ENCODE results near the gene CD69. TPM values are rescaled to one million over a fixed set of nuclear protein-coding genes. Genes with fewer than 3 reads are reported as not detected.
"Not testable (repeated sequence)": the region's sequence is repeated elsewhere in the genome, so short reads cannot be mapped to it uniquely, and the experiment has no call there.

Gene CD69
- total RNA-seq, 1 donor from 2014 or later = 0.40 TPM

DNA sequence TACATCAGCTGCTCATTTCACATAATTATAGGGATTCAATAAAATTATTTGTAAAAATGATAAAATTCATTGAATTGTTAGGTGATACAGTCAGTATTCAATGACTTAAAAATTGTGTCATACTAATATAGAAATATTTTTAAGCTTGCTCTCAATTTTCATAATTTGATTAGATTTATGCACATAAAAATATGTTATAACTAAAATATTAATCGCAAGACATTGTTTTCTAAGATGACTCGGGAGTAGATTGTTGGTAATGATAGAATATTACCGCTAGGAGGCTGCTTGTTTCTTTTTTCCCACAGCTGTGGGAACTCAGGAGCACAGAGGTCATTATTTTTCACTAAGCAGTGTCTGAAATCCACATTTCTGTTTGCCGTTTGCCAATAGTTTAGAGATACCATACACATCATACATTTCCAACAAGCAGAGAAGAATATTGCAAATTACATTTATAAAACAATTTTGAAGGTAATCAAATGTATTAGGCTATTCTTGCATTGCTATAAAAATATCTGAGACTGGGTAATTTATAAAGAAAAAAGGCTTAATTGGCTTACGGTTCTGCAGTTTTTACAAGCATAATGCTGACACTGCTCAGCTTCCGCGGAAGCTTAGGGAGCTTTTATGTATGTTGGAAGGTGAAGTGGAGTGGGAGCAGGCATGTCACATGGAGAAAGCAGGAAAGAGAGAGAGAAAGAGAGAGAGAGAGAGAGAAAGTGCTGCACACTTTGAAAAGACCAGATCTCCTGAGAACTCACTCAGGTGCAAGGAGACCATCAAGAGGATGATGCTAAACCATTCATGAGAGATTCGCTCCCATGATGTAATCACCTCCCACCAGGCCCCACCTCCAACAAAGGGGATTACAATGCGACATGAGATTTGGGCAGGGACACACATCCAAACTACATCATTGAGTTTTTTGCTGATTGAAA lies 9.2 kb downstream of the CD69 start:
- peak; percentile 28 to 67 for DNase-seq (ENCODE audit: low read depth in 2 of 2)

DNA sequence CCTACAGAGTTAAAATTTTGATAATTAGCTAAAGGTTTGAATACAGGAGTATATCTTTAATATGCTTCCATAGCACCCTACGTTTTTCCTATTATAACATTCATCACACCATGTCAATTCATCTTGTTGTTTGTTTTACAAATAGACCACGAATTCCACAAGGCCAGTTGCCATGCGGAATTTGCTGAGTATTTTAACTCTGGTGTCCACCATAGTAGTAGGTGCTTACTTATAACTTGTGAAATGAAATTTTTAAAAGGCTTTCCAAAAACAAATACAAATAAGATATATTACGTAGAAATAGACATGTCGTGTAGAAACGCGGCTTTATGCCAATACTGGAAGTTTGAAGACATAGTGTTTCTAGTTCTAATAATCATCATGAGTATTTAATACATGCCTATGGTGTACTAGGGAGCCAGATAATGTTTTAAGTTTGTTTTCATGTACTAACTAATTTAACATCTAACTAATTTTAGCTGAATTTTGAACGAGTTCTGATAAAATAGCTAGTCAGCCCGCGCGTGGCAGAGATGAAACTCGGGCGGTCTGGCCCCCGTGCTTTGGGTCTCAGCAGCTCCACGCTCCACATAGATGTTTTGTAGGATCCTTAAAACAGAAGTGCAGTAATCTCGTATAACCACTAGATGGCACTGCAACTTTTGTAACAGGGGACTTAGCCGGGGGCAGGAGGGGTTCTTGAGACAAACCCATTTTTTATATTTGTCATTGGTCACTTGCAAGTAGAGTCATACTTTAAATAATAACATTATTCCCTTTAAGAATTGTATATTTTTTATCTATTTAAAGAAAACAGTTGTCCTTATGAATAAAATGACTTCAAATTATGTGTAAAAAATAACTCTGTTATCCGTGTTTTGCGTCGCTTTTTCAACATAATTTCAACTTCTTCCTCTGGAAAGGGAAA lies 10.2 kb downstream of the CD69 start:
- peak; percentile 69 to 87 for DNase-seq (ENCODE audit: low read depth in 2 of 2)

DNA sequence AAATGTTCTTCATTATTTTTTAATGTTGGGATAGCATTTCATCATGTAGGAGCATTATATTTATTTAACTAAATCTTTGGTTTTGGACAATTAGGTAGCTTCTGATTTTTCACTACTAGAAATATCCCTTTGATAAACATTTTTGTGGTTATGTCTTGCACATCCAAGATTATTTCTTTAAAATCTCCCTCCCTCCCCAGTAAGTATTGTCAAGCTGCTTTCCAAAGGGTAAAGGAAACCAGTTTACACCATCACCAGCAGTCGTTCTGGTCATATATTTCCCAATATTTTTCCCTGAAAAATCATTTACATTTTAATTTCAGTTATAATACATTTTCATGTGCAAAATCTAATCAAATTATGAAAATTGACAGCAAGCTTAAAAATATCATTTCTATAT lies 11.1 kb downstream of the CD69 start:
- DNase-seq (ENCODE audit: low read depth in 2 of 2) = no peak

DNA sequence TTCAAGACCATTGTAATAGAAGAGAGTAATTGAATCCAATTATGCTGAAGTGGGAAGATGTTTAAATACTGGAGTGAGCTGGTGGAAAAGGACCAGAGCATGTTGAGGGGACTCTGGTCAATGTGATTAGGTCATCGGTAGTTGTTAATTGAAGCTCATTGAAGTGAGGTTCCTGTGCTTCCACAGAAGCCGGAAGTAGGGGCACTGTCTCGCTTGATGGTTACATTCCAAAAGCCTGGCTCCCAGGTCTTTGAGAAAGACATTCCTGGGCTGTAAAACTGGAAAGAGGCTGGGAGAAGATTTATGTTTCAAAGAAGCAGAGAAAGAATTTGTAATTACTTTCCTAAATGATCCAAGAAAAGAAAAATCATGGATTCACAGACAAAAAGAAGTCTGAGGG lies 15.5 kb downstream of the CD69 start:
- peak in 1 of 2 donors; percentile 29 for DNase-seq (ENCODE audit: low read depth in 2 of 2)

DNA sequence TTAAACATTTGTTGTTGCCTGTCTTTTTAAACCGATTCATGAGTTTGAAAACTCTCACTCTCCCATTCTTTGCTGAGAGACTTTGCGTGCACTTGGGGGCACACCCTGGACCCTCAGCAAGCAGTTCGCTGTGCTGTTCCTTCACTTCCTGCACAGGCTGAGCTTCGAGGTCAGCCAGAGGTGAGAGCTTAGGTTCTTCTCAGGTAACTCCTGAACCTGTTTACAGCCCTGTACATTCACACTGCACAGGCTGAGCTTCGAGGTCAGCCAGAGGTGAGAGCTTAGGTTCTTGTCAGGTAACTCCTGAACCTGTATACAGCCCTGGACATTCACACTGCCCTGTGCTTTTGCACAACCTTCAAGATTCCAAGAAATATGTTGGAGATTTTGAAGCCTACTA lies 18.0 kb downstream of the CD69 start:
- DNase-seq (ENCODE audit: low read depth in 2 of 2) = no peak

DNA sequence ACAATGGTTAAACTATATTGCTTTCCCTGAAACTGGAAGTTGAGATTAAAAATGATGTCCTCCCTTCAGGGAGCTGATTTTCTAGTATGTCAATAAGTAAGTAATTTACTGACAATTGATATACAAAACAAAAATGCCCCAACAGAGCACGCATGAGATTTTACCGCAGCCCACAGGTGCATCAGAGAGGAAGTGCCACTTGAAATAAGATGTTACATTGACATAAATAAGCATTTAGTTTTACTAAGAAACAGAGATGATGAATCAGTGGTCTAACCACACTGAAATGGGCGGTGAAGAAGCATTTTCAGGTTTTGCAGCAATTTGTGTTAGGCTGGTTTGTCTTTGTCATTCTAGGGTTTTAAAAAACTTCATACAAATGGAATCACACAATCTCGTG lies 19.0 kb downstream of the CD69 start:
- DNase-seq (ENCODE audit: low read depth in 2 of 2) = no peak

DNA sequence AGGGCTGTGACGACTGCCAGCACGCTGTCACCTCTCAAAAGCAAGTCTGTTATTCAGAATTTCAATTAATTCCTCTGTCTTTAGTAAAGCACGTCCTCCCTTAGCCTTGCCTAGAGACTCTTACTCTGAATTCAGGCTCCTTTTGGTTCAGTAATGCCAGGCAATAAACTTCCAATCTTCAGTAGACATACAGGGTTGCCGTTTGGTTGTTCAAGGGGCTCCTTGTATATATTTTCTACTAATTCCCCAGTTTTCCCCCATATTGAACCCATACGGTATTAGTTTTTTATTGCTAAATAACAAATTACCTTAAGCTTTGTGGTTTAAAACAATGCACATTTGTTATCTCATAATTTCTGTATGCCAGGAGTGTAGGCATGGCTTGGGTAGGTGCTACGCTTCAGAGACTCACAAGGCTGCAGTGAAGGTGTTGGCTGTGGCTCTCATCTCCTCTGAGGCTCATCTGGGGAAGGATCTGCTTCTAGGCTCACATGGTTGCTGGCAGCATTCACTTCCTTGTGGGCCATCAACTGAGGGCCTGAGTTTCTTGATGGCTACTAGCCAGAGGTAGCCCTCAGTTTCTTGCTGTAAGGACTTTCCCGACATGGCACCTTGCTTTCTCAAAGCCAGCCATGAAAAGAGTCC lies 20.5 kb downstream of the CD69 start:
- no peak for DNase-seq (ENCODE audit: low read depth in 2 of 2)

DNA sequence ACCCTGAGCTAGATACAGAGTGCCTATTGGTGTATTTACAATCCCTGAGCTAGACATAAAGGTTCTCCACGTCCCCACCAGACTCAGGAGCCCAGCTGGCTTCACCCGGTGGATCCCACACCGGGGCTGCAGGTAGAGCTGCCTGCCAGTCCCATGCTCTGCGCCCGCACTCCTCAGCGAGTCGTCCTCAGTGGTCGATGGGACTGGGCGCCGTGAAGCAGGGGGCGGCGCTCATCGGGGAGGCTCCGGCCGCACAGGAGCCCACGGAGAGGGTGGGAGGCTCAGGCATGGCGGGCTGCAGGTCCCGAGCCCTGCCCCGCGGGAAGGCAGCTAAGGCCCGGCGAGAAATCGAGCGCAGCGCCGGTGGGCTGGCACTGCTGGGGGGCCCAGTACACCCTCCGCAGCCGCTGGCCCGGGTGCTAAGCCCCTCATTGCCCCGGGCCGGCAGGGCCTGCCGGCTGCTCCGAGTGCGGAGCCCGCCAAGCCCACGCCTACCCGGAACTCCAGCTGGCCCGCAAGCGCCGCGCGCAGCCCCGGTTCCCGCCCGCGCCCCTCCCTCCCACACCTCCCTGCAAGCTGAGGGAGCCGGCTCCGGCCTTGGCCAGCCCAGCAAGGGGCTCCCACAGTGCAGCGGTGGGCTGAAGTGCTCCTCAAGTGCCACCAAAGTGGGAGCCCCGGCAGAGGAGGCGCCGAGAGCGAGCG lies 21.1 kb downstream of the CD69 start:
- DNase-seq (ENCODE audit: low read depth in 2 of 2) = peak in 1 of 2 donors; percentile 25

DNA sequence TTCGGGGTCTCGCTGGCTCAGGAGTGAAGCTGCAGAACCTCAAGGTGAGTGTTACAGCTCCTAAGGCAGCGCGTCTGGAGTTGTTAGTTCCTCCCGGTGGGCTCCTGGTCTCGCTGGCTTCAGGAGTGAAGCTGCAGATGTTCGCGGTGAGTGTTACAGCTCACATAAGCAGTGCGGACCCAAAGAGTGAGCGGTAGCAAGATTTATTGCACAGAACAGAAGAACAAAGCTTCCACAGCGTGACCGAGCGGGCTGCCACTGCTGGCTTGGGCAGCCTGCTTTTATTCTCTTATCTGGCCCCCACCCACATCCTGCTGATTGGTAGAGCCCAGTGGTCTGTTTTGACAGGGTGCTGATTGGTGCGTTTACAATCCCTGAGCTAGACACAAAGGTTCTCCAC lies 21.8 kb downstream of the CD69 start:
- not testable (repeated sequence) for DNase-seq (ENCODE audit: low read depth in 2 of 2)

DNA sequence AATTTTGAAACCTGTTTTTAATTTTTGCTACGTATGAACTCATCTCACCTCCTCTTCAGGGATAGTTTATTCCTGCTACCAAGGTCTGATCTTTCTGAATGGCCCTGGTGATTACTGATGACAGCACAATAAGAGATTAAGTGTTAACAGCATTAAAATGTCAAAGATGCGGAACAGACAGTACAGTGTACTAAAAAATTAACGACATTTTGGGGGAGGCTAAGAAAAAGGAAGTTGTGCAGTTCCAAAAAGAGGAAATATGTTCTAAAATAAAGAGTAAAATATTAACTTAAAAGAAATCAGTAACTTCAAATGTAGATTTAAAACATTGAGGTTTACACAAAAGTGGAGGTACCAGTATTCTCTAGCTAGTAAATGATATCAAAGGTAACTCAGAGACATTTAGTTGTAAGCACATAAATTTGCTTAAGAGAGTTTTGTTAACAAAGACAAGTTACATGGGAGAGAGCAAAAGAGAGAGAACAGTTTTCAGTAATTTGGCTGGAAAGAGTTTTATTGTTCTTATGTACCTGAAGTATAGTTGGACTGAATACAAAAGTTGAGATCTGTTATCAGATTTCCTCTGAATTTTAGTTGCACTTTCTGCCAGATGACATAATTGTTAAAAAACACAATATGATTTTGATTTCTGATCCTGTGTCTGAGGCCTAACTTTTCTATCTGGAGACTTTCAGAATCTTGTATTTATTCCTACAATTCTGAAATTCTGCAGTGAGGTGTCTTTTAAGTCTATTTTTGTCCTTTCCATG lies 23.6 kb downstream of the CD69 start:
- peak; percentile 33 to 36 for DNase-seq (ENCODE audit: low read depth in 2 of 2)

DNA sequence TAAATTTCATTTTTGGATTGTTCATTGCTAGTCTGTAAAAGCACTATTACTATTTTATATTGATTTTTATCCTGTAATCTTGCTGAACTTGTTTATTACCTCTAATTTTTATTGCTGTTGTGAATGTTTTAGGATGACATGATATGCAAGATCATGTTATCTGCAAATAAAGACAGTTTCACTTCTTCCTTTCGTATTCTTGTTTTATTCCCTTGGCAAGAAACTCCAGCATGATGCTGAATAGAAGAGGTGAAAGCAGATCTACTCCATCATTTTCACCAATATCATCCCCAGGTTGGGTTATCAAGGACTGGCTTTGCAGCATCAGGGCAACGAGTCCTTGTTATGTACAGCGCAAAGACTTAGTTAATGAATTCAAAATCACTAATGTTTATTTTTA lies 25.1 kb downstream of the CD69 start:
- DNase-seq (ENCODE audit: low read depth in 2 of 2) = no peak

DNA sequence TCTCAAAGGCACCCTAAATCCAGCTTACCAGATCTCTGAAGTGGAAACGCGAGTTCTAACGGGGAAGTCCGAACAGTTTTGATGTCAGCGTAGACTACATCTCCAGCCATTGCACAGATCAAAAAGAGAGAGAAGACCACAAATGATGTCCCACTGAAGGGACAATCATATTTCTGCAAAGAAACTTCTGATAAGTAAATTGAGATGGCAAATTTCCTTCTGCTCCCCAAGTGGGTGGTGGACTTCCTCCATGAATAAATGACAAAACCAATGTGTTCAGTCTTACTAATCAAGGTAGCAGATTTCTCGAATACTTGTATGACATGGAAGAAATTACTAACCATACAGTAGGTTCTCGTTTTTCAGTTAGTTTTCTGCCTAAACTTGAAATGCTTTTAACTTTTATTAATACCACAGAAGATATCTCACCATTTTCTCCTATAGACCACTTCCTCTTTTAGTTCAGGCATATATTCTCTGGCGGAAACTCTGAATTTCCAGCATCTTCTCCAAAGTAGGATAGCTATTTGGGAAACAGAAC lies 27.7 kb downstream of the CD69 start, which contains the start of gene CLECL1:
CLECL1 (minus strand) TSS at position 177 of the 541 bp plus-strand sequence.
- no peak for DNase-seq (ENCODE audit: low read depth in 2 of 2)

DNA sequence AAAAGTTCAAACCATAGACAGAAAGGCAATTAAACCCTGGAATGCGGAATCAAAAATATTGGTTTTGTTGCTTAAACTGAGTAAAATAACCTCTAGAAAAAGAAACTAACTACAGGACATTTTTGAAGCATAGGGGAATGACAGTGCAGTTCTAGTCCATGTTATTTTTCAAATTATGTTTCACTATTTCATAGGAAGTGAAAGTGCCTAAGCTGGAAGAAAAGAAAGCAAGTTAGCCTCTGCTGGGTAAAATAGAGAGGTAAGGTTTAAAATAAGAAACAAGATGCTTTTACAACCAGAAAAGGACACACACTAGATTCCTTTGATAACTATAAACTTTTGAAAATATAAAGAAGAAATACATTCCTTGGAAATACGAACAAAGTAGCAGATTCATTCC lies 28.9 kb downstream of the CD69 start:
- DNase-seq (ENCODE audit: low read depth in 2 of 2) = no peak

DNA sequence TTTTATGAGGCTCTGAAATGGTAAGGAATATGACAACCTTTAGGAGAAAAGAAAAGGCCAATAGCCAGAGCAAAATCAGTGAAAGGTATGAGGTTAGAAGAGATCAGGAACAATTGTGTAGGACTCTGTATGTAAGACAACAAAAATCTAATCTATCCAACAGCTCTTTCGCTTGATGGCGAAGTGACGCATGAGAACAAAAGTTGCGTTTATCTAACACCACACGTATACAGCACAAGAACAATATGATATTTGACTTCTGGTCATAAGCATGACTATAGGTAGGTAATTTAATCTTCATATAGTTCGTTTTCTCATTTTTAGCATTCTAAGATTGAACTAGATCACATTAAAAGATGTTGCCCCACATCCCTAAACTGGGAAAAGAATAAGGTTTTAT lies 29.3 kb downstream of the CD69 start:
- no peak for DNase-seq (ENCODE audit: low read depth in 2 of 2)

DNA sequence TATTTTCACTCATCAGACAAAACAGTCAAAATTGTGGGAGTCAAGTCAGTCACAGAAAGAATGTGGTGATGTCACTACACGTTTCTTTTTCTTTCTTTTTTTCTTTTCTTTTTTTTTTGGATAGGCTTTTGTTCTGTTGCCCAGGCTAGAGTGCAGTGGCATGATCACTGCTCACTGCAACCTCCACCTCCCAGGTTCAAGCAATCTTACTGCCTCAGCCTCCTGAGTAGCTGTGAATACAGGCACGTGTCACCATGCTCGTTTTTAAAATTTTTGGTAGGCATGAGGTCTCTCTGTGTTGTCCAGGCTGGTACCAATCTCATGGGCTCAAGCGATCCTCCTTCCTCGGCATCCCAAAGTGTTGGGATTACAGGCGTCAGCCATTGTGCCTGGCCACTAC lies 30.1 kb downstream of the CD69 start:
- DNase-seq (ENCODE audit: low read depth in 2 of 2) = no peak

DNA sequence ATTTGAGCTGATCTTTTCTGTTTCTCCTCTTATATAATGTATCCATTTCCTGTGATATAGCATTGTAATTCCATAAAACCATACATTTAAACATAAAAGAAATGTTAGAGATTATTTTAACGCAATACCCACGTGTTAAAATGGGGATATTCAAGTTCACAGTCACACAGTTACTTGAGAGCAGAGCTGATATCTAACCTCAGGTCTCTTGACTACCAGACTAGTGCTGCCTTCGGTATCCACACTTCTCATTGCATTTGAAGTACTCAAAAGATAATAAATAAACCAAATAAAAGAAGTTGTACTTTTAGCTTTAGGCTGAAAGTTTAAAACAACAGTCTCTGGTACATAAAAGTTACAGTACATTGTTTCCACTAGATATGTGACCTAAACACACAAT lies 30.7 kb downstream of the CD69 start:
- no peak for DNase-seq (ENCODE audit: low read depth in 2 of 2)

DNA sequence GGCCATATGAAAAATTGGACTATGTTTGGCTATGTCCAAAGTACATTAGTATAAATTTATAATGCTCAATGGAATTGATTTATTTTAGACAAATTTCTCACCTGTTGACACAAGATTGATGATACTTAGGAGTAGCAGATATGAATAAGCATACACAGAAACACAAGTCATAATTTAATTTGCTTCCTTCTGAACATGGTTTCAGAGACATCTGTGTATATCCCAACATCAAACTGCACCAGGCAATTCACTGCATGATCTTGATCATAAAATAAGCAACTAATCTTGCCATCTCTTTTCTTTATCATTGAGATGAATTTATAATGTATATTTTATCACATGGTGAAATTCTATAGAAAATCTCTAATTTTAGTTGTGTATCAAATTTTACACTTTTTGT lies 31.6 kb downstream of the CD69 start:
- DNase-seq (ENCODE audit: low read depth in 2 of 2) = no peak

DNA sequence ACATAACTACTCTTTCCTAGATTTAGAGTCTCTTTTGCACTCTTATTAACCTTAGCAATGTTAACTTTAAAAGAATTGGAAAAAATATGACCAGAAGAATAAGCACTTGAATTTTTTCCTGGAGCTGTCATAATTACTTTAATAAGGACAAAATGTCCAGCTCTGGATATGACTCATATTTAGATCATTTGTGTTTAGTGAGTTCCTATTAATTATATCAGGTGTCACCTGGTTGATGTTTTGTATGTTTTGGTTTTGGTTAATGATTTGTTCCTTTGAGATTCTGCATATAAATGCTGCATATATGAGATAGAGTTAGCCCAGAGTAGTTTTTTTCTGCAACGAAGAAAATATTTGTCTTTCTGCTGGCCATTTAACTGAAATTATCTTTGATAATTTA lies 32.9 kb downstream of the CD69 start:
- peak in 1 of 2 donors; percentile 33 for DNase-seq (ENCODE audit: low read depth in 2 of 2)

DNA sequence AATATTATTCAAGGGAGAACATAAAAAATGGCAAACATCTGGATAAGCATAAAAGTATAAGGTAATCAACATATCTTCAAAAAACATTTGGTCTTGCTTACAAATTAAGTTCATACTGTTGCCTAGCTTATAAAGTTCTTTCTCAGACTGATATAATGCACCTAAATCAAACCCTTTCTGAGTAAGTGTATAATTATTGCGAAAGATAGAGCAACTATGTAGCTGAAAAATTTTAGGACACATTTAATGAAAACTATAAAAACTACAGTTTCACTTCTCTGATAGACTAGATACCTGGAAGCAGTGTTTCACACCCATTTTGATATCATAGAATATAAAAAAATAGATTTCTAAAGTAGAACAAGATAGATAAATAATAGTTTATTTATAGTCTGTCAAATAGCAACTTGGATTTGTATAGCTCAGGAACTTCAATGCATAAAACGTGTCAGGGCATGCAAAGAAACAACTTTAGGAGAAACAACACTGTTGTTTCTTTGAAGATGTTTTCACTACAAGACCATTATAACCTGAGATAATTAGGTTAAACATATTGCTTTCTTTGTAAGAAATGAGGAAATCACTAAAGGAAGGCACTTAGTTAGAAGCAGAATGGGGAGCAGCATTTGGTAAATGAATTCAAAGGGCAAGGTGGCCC lies 35.4 kb downstream of the CD69 start:
- no peak for DNase-seq (ENCODE audit: low read depth in 2 of 2)

DNA sequence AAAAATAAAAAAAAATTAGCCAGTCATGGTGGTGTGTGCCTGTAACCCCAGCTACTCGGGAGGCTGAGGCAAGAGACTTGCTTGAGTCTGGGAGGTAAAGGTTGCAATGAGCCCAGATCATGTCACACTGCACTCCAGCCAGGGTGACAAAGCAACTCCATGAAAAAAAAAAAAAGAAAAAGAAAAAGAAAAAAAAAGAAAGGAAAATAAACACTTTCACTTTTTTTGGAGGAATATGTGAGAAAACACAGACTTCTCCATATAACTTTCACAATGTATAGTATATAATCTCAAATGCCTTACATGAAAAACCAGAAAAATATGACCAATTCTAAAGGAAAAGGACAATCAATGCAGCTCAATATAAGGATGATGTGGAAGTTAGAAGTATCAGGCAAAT lies 36.7 kb downstream of the CD69 start:
- no peak for DNase-seq (ENCODE audit: low read depth in 2 of 2)

Measured in lung microvascular endothelial cell (primary cell).